ENCODE data around the gene CYBRD1.

DNA sequence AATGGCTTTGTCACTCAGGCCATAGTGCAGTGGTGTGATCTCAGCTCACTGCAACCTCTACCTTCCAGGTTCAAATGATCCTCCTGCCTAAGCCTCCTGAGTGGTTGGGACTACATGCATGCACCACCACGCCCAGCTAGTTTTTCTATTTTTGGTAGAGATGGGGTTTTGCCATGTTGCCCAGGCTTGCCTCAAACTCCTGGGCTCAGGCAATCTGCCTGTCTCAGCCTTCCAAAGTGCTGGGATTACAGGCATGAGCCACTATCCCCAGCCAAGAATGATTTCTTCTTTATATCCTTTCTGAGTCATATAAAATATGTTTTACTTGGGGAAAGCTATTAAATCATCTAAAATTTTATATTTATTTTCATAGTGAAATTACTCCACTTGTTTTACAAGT lies 61.3 kb downstream of the CYBRD1 start:
- TF ChIP-seq KDM1A (IDR thresholded peaks at IDR 0.05; ENCODE audit: low read depth) = no peak
- TF ChIP-seq HOXB13 (CRISPR knock-in tag; IDR thresholded peaks at IDR 0.05; ENCODE audit: low read depth) = no peak

Measured in A549 (cell line).